HEK293 (cell line): ENCODE results near the gene LRAT.

Experiments used
- CTCF ChIA-PET: fragments of 350-600 bp; formaldehyde crosslinking; extraction: SDS; loops from one replicate; lab custom pipeline; 2021; ENCODE audit warnings: antibody characterized with exemption; lab: Yijun Ruan, JAX
- POLR2A ChIA-PET: fragments of 300-600 bp; formaldehyde crosslinking; extraction: SDS; loops from one replicate; lab custom pipeline; 2020; ENCODE audit warnings: antibody characterized with exemption, inconsistent platforms; lab: Yijun Ruan, JAX
- H3K27ac ChIP-seq: fragments of 200-500 bp; sonication (Bioruptor generic); 2 replicates; pipeline ENCODE4 v1.5.1; 2014; ENCODE audit warnings: low read depth, low read length, control low read depth, inconsistent platforms; ENCODE audit errors: extremely low read depth
- H3K36me3 ChIP-seq, 2 experiments: fragments of 200-500 bp in 1 of 2; sonication (Bioruptor generic) in 1 of 2; 1 replicate in 1 of 2; 2 replicates in 1 of 2; pipeline ENCODE4 v1.5.1; 2014 to 2017; ENCODE audit warnings: inconsistent platforms in 2 of 2, low read length in 2 of 2; ENCODE audit not compliant: control insufficient read depth in 2 of 2, insufficient read depth in 1 of 2
- H3K4me1 ChIP-seq: fragments of 200-500 bp; sonication (Bioruptor generic); 2 replicates; pipeline ENCODE4 v1.5.1; 2014; ENCODE audit warnings: mild to moderate bottlenecking, low read length, inconsistent platforms; ENCODE audit not compliant: control insufficient read depth, insufficient read depth
- H3K4me3 ChIP-seq: 2 replicates; pipeline ENCODE4 v1.5.1; 2011; ENCODE audit warnings: low read depth, mild to moderate bottlenecking, control low read depth, low read length, moderate library complexity
- H3K9me3 ChIP-seq: fragments of 200-500 bp; sonication (Bioruptor generic); 2 replicates; pipeline ENCODE4 v1.5.1; 2014; ENCODE audit warnings: low read depth, low read length, inconsistent platforms; ENCODE audit not compliant: control insufficient read depth, insufficient read depth
- ATF2 ChIP-seq: fragments of 450-650 bp; formaldehyde crosslinking; IDR thresholded peaks from 2 replicates; pipeline ENCODE4 v1.5.1; 2016; ENCODE audit warnings: missing biosample characterization, missing genetic modification characterization, low read depth
- BCL11A ChIP-seq: fragments of 450-650 bp; formaldehyde crosslinking; IDR thresholded peaks from 2 replicates; pipeline ENCODE4 v1.5.1; 2016; ENCODE audit warnings: low read depth, missing biosample characterization, missing genetic modification characterization
- EGR2 ChIP-seq: fragments of 450-650 bp; formaldehyde crosslinking; IDR thresholded peaks from 2 replicates; pipeline ENCODE4 v1.5.1; 2016; ENCODE audit warnings: low read depth, missing biosample characterization, missing genetic modification characterization
- HOXC10 ChIP-seq: sonication (generic); formaldehyde crosslinking; IDR thresholded peaks from 2 replicates; pipeline ENCODE4 v1.8.1; 2023; ENCODE audit warnings: mild to moderate bottlenecking, missing genetic modification reagents
- SP7 ChIP-seq: fragments of 450-650 bp; formaldehyde crosslinking; IDR thresholded peaks from 2 replicates; pipeline ENCODE4 v1.5.1; 2016; ENCODE audit warnings: missing biosample characterization, missing genetic modification characterization
- YY2 ChIP-seq: fragments of 450-650 bp; formaldehyde crosslinking; IDR thresholded peaks from 2 replicates; pipeline ENCODE4 v1.5.1; 2016; ENCODE audit warnings: missing biosample characterization, missing genetic modification characterization
- ZBTB8A ChIP-seq: fragments of 450-650 bp; formaldehyde crosslinking; IDR thresholded peaks from 2 replicates; pipeline ENCODE4 v1.5.1; 2016; ENCODE audit warnings: missing biosample characterization, missing genetic modification characterization
- ZFP41 ChIP-seq: fragments of 450-650 bp; formaldehyde crosslinking; IDR thresholded peaks from 2 replicates; pipeline ENCODE4 v1.5.1; 2016; ENCODE audit warnings: missing biosample characterization, missing genetic modification characterization, borderline replicate concordance
- ZNF138 ChIP-seq: fragments of 450-650 bp; formaldehyde crosslinking; IDR thresholded peaks from 2 replicates; pipeline ENCODE4 v1.5.1; 2016; ENCODE audit warnings: missing biosample characterization, missing genetic modification characterization, borderline replicate concordance
- ZNF16 ChIP-seq: fragments of 450-650 bp; formaldehyde crosslinking; IDR thresholded peaks from 2 replicates; pipeline ENCODE4 v1.5.1; 2016; ENCODE audit warnings: low read depth, missing biosample characterization, missing genetic modification characterization
- ZNF23 ChIP-seq: fragments of 450-650 bp; formaldehyde crosslinking; IDR thresholded peaks from 2 replicates; pipeline ENCODE4 v1.5.1; 2016; ENCODE audit warnings: missing biosample characterization, missing genetic modification characterization, borderline replicate concordance
- ZNF26 ChIP-seq: fragments of 450-650 bp; formaldehyde crosslinking; IDR thresholded peaks from 2 replicates; pipeline ENCODE4 v1.5.1; 2016; ENCODE audit warnings: missing biosample characterization, missing genetic modification characterization
- ZNF266 ChIP-seq: fragments of 450-650 bp; formaldehyde crosslinking; IDR thresholded peaks from 2 replicates; pipeline ENCODE4 v1.5.1; 2016; ENCODE audit warnings: missing biosample characterization, missing genetic modification characterization, low read depth
- ZNF324 ChIP-seq: fragments of 450-650 bp; formaldehyde crosslinking; IDR thresholded peaks from 2 replicates; pipeline ENCODE4 v1.5.1; 2016; ENCODE audit warnings: missing biosample characterization, missing genetic modification characterization
- ZNF514 ChIP-seq: fragments of 450-650 bp; formaldehyde crosslinking; IDR thresholded peaks from 2 replicates; pipeline ENCODE4 v1.5.1; 2016; ENCODE audit warnings: missing biosample characterization, missing genetic modification characterization
- ZNF549 ChIP-seq: fragments of 450-650 bp; IDR thresholded peaks from 2 replicates; pipeline ENCODE4 v1.5.1; 2018; ENCODE audit warnings: missing biosample characterization, missing genetic modification characterization, mild to moderate bottlenecking, inconsistent platforms, moderate library complexity
- ZNF626 ChIP-seq: fragments of 450-650 bp; sonication (Bioruptor Pico); formaldehyde crosslinking; IDR thresholded peaks from 2 replicates; pipeline ENCODE4 v1.5.1; 2018; ENCODE audit warnings: missing biosample characterization, missing genetic modification characterization, inconsistent platforms
- ZNF639 ChIP-seq: fragments of 450-650 bp; formaldehyde crosslinking; IDR thresholded peaks from 2 replicates; pipeline ENCODE4 v1.5.1; 2016; ENCODE audit warnings: missing biosample characterization, missing genetic modification characterization
- ZNF645 ChIP-seq: fragments of 450-650 bp; formaldehyde crosslinking; IDR thresholded peaks from 2 replicates; pipeline ENCODE4; 2016; ENCODE audit warnings: missing biosample characterization, missing genetic modification characterization
- ZNF701 ChIP-seq: fragments of 450-650 bp; formaldehyde crosslinking; IDR thresholded peaks from 2 replicates; pipeline ENCODE4 v1.5.1; 2016; ENCODE audit warnings: missing biosample characterization, missing genetic modification characterization
- ZNF791 ChIP-seq: fragments of 450-650 bp; formaldehyde crosslinking; IDR thresholded peaks from 2 replicates; pipeline ENCODE4 v1.5.1; 2016; ENCODE audit warnings: missing biosample characterization, missing genetic modification characterization
- ZSCAN18 ChIP-seq: fragments of 450-650 bp; formaldehyde crosslinking; IDR thresholded peaks from 2 replicates; pipeline ENCODE4 v1.5.1; 2016; ENCODE audit warnings: missing biosample characterization, missing genetic modification characterization
- ZSCAN23 ChIP-seq: fragments of 450-650 bp; formaldehyde crosslinking; IDR thresholded peaks from 2 replicates; pipeline ENCODE4 v1.5.1; 2016; ENCODE audit warnings: missing biosample characterization, missing genetic modification characterization

Gene LRAT

DNA sequence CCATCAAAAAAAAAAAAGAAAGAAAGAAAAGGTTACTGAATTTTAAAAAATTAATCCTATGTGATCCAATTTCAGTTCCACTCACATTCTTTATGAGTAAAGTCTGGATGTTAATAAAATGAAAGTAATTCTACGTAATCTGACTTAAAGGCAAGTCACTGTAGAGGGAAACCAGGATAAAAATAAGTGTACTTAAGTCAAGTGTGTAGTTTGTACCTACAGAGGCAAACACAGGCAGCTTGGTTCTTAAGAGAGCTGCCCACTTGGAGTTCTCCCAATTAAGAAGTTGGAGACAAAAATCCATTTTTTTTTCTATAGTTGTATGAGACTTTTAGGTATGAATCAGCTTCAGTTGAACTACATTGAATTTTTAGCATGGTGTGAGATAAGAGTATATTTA lies 7.0 kb upstream of the LRAT start:
- TF ChIP-seq BCL11A (tag by site-specific recombination) (no peak), EGR2 (tag by site-specific recombination) (no peak), HOXC10 (no peak), ZNF138 (tag by site-specific recombination) (no peak), ZNF626 (tag by site-specific recombination) (no peak), ZNF645 (tag by site-specific recombination) (no peak), ZFP41 (tag by site-specific recombination) (no peak), ZNF639 (tag by site-specific recombination) (no peak), SP7 (tag by site-specific recombination) (no peak), ZNF791 (tag by site-specific recombination) (no peak)
- TF ChIP-seq, all 188 proteins: peak for 0
- Histone ChIP-seq H3K4me3 (no peak overlapping the region), H3K36me3 (no peaks in the 10 kb centered on the region), H3K9me3 (no peaks in the 10 kb centered on the region), H3K4me1 (no peaks in the 10 kb centered on the region), H3K27ac (no peak overlapping the region)
- ChIA-PET CTCF (interaction anchor here (0.7 kb wide), 1 partner anchor 121 kb away, joined by 3 read pairs; no protein-coding TSS in a partner anchor), POLR2A (no interaction called here)

- no peak for TF ChIP-seq ZNF549
- TF ChIP-seq ZBTB8A (tag by site-specific recombination): no peak
- TF ChIP-seq YY2: no peak
- no peak for TF ChIP-seq ZNF514 (tag by site-specific recombination)
- no peaks in the 10 kb centered on the region for H3K9me3 ChIP-seq
- POLR2A ChIA-PET: no interaction called here
- no peaks in the 10 kb centered on the region for H3K36me3 ChIP-seq
- CTCF ChIA-PET: no interaction called here
- no peak overlapping the region for H3K4me3 ChIP-seq
- H3K27ac ChIP-seq: no peak overlapping the region
- no peaks in the 10 kb centered on the region for H3K4me1 ChIP-seq
Measured at GRCh38 chr4:154738426-154738825, 5.4 kb upstream of the LRAT start.

GRCh38 chr4:154739111-154739510 lies 4.7 kb upstream of the LRAT start:
- CTCF ChIA-PET: interaction anchor here (0.6 to 1.0 kb wide), 2 partner anchors 101 to 533 kb away, joined by 6 read pairs; no protein-coding TSS in a partner anchor
- POLR2A ChIA-PET: no interaction called here
- no peaks in the 10 kb centered on the region for H3K36me3 ChIP-seq
- no peak overlapping the region for H3K27ac ChIP-seq
- no peaks in the 10 kb centered on the region for H3K9me3 ChIP-seq
- no peak for TF ChIP-seq ZNF701
- TF ChIP-seq ZNF324 (tag by site-specific recombination): no peak
- H3K4me3 ChIP-seq: no peak overlapping the region
- H3K4me1 ChIP-seq: no peaks in the 10 kb centered on the region

GRCh38 chr4:154740462-154740861 lies 3.3 kb upstream of the LRAT start:
- no peaks in the 10 kb centered on the region for H3K36me3 ChIP-seq
- no peaks in the 10 kb centered on the region for H3K4me1 ChIP-seq
- H3K4me3 ChIP-seq: no peak overlapping the region
- POLR2A ChIA-PET: no interaction called here
- H3K9me3 ChIP-seq: no peaks in the 10 kb centered on the region
- CTCF ChIA-PET: interaction anchor here (0.6 to 0.7 kb wide), 2 partner anchors 12 to 127 kb away, joined by 4 to 5 read pairs; no protein-coding TSS in a partner anchor
- no peak overlapping the region for H3K27ac ChIP-seq
- TF ChIP-seq ATF2 (tag by site-specific recombination): no peak
- TF ChIP-seq ZNF16 (tag by site-specific recombination): no peak
- no peak for TF ChIP-seq ZSCAN18 (tag by site-specific recombination)
- no peak for TF ChIP-seq ZNF26 (tag by site-specific recombination)
- no peak for TF ChIP-seq ZSCAN23 (tag by site-specific recombination)
- no peak for TF ChIP-seq ZNF23 (tag by site-specific recombination)
- no peak for TF ChIP-seq ZNF266 (tag by site-specific recombination)
